Stimulated activated CD4-positive, alpha-beta T cell treated with anti-CD3 and anti-CD28 coated beads, Interleukin-4, amount 100 ng/mL, for 4 hours (primary cell): ENCODE data around the gene TFE3.

ENCODE experiments used
- DNase-seq, 2 experiments: peaks; one replicate each; pipeline ENCODE4 v3.0.0-alpha.2; 2020

The TFE3 gene, protein sequence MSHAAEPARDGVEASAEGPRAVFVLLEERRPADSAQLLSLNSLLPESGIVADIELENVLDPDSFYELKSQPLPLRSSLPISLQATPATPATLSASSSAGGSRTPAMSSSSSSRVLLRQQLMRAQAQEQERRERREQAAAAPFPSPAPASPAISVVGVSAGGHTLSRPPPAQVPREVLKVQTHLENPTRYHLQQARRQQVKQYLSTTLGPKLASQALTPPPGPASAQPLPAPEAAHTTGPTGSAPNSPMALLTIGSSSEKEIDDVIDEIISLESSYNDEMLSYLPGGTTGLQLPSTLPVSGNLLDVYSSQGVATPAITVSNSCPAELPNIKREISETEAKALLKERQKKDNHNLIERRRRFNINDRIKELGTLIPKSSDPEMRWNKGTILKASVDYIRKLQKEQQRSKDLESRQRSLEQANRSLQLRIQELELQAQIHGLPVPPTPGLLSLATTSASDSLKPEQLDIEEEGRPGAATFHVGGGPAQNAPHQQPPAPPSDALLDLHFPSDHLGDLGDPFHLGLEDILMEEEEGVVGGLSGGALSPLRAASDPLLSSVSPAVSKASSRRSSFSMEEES

DNA sequence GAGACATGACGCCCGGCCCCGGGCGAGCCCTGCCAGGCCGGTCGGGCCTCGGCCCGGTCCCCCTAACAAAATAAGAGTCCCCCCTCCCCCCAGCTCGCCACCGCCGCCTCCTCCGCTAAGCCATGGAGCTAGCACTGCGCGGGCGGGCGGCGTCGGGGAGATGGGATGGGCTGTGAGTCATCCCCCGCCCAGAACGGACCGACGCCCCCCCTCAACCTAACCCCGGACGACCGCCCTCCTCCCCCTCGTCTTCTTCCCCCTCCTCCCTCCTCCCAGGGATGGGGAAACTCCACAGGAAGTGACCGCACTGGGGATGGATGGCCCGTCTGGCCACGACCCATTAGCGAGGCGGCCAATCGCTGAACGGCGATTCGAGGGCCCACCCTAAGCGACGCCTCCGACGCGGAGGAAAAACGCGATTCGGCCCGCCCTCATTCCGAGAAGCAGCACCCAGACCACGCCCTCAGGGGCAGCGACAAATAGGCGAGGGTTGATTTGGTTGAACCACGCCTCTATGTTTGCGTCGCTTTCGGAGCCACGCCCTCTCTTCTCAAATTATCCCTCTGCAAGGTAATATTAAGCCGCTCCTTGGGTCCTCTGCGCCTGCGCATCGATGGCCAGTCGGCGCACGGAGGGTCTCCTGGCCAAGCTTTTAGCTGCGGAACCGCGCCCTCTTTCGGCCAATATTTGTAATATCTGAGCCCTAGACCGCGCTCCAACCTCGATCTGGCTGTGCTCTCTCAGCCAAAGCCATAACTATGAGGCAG is at the start of gene TFE3:
TFE3 (minus strand) TSS at position 138 of the 767 bp plus-strand sequence; CDS start at position 7, 131 bp downstream.
- DNase-seq = peak; percentile 87 to 97

DNA sequence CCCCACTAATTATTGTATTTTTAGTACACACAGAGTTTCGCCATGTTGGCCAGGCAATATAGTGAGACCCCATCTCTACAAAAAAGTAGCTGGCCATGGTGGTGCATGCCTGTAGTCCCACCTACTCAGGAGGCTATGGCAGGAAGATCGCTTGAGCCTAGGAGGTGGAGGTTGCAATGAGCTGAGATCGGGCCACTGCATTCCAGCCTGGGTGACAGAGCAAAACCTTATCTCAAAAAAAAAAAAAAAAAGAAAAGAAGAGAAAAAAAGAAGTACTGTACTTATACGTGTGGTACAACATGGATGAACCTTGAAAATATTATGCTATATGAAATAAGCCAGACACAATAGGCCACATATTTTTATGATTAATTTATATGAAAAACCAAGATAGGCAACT is 46.4 kb upstream of the TFE3 start:
- no peak for DNase-seq

DNA sequence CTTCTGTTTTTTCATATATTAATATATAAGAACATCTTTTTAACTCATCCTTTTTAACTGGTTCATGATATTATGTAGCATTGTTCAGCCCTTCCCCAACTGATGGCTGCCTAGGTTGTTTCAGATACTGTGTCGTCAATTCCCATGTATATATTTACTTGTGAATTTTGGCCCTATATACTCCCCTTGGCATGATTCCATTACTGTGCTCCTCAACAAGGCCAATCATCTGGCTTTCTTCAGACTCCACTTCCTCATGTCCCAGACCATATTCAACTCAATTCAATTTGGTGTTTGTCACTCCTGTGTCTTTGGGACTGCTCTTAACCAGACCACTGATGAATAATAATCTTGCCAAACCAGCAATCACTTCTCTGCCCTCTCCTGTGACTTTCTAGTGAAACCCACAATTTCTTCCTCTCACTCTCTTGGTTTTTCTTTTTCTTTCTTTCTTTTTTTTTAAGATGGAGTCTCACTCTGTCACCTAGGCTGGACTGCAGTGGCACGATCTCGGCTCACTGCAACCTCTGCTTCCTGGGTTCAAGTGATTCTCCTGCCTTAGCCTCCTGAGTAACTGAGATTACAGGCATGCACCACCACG is 39.2 kb upstream of the TFE3 start:
- no peak for DNase-seq

DNA sequence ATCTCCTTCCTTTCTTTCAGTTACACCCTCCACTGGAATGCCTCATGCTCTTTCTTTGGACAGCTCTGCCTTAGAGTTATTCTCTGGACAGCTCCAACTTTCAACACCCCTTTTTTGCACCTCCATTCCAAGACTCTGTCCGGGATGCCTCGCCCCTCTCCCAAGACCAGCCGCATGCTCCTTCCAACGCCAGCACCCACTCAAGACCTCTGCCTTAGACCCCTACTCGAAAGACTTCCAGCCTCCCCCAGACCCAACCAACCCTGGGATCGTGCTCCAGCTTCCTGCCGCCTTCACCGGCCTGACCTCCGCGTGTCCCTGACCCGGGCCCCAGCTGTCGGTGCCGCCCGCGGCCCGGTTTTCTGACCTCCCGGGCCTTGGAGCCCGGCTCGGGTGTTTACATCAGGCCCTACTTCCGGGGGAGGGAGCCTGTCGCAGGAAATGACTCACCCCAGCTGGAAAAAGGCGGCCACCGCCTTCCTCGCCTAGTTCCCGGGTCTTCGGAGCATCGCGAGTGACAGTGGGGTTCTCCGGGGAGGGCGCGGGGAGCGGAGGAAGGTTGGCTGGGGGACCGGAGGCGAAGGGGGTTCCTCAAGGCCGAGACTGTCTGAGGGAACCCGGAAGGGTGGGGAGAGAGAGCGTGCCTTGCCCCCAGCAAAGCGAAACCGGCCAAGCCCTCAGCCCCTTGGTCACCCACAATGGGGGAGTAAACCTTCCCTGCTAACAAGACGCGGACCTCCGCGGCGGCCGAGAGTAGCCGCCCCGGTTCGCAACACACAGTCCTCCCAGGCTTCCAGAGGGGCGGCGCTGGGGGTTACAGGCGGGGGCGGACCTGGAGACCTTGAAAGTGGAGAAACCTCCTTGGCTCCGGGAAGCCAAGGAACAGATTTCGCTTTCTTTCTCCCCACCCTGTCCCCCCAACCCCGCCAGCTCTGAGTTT is 36.6 kb upstream of the TFE3 start, which contains the start of gene WDR45:
WDR45 (minus strand) TSS at position 399 of the 940 bp plus-strand sequence. CDS start 1,792 bp downstream, outside the sequence.
- peak; percentile 51 to 70 for DNase-seq

DNA sequence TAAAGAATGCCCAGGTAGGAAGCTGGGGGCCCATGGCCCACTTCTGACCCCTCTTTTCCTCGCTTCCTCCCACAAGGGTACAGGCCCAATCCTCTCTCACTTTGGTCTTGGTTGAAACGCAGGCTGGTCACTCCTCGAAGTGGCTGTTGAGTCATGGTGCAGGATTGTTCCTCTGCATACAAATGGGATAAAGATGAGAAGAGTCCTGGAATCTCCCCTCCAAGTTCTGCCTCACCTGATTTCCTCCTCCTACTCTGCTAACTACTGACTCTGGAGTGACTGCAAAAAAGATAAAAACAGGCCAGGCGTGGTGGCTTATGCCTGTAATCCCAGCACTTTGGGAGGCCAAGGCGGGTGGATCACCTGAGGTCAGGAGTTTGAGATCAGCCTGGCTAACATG is 34.8 kb upstream of the TFE3 start:
- DNase-seq = no peak

DNA sequence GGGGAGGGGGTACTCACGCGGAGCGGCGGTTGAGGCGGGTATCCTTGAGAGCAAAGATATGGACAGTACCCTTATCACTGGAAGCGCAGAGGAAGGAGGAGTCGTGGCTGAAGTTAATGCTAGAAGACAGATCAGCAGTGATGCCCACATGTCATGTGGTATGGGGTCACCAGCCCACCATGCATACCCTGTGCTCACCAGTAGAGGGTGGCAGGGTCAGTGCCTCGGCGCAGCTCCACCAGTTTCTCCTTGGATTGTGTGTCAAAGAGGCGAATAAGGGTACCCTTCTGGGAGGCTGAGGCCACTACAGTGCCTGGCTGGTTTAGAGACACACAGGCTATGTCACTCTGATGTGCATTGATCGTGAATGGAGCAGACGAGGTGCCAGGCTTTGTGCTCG is 32.2 kb upstream of the TFE3 start:
- DNase-seq = no peak

DNA sequence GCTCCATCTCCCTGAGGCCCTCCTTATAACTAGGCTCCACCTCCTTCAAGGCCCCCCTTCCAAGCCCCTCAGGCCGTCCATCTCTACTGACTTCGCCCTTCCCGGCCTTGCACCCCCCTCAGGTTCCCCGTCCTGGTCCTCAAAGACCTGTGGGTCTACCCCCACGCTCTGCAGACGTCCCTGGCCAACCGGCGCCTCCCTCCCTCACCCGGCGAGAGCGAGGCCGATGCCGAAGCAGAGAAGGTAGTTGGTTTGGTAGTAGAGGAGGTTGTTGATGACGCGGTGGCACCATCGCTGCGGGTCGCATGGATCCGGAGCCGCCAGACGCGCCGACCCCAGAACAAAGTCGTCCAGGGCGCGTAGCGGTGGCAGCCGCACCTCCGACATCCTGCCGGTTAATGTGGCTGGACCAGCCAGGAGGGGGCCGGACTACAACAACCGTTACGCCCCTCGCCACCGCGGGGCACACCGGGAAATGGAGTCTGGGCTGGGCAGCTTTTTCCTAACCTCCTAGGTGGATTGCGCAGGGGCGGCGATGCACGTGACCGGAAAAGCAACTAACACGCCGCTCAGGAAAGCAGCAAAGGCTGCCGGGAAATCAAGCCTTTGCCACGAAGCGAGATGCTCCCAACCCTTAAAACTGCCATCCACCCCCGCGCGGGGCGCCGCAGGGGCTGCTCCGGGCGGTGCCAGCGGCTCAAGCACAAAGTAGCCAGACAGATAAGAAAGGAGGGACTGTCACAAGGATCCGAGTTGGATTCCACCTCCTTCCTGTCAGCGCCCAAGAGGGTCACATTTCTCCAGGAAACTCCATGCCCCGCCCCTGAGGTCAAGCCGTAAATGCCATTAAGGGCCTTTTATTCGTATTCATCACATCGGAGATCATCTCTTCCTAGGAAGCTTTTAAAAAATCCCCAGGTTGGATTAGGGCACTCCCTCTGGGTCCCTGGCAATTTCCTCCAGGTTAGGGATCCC is 30.7 kb upstream of the TFE3 start, which contains the start of gene PRAF2:
PRAF2 (minus strand) TSS at position 402 of the 975 bp plus-strand sequence; CDS start at position 387, 15 bp downstream.
- DNase-seq = peak; percentile 78 to 90

DNA sequence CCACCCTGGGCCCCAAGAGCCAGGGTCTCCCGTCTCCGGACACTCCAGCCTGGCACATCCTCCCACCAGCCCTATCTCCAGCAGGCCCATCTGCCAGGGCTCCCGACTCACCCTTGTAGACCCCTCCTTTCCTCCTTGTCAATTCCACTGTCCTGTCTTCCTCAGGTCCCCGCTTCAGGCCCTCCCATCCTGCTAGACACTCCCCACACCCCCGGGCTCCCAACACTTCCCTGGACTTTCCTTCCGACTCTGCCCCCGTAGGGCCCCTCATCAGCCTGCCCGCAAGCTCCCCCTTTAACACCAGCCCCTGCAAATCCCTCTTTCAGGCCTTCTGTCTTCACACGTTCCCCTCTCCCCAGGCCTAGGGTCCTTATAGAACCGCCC is 29.5 kb upstream of the TFE3 start:
- DNase-seq = no peak

DNA sequence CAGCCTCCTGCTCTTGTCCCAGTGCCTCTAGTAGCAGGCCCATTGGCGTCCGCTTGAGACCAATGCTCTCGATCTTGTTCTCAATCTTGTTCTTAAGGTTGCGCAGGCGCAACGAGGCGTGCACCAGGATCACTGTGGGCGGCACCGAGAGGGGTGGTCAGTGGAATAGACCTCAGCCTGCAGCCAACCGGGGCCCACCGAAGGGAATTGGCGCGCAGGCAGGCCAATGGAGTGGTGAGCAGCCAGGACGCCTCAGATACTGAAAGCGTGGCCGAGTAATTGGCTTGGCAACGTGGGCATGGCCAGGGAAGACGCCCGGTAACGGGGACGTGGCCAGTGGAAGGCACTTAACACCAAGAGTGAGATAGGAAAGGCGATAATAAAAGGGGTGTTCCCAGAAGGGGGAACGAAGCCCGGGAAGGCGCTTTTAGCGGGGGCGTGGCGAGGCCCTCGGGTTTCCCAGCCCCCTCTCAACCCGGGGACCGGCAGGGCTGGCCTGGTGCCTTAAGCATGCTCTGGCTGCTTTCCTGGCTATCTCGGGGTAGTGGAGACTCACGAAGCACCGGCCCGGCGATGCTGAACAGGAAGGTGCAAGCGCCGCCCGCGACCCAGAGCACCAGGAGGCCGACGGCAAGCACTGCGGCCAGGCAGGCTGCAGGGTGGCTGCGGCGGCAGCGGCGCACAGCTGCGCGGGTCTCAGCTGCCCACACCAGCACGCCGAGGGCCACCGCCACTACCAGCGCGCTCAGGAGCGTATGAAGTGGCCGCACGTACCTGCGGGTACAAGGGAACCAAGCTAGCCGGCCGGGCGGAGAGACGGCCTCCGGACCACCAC is 28.9 kb upstream of the TFE3 start:
- no peak for DNase-seq

DNA sequence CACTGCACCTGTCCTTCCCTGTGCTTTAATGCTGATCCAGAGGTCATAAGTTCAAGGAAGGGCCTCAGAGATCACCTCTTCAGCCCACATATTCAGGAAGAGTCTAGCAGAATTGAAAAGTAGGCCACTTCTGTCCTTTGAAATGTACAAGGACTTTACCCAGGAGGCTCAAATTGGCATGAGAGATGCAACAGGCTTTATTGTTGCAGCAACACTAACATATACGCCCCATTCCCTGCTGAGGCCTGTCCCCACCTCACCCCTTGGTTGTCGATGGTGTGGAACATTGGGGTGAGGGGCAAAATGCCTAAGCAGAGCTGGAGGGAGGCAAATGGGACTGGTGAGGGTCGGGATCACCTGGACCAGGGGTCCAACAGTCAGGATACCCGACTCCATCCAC is 27.8 kb upstream of the TFE3 start:
- DNase-seq = no peak

DNA sequence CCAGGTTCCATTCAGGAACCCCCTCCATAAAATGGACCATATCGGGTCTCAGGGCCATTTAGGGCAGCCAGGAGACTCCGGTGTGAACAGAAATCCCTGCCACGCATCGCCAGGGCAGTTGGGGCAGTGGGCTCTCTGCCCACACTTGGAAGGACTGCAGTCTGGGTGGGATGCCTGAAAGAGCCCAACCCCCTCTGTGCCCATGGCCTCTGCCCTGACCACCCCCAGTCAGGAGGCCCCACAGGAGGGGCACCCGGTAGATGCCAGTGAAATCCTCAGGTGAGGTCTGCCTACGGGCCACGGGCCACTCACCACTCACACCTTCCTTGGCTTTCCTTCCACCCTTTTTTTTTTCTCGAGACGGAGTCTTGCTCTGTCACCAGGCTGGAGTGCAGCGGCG is 25.9 kb upstream of the TFE3 start:
- no peak for DNase-seq

DNA sequence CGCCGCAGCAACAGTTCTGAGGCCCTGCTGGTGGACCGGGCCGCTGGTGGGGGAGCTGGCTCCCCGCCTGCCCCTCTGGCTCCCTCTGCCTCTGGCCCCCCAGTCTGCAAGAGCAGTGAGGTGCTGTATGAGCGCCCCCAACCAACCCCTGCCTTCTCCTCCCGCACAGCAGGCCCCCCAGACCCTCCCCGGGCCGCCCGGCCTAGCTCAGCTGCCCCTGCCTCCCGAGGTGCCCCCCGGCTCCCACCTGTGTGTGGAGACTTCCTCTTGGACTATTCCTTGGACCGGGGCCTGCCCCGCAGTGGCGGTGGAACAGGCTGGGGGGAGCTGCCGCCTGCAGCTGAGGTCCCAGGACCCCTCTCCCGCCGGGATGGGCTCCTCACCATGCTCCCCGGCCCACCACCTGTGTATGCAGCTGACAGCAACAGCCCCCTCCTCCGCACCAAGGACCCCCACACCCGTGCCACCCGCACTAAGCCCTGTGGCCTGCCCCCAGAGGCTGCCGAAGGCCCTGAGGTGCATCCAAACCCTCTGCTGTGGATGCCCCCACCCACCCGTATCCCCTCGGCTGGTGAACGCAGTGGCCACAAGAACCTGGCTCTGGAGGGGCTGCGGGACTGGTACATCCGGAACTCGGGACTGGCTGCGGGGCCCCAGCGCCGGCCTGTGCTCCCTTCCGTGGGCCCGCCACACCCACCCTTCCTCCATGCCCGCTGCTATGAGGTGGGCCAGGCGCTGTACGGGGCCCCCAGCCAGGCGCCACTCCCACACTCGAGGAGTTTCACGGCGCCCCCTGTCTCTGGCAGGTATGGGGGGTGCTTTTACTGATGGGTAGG is 24.3 kb upstream of the TFE3 start:
- DNase-seq = no peak

DNA sequence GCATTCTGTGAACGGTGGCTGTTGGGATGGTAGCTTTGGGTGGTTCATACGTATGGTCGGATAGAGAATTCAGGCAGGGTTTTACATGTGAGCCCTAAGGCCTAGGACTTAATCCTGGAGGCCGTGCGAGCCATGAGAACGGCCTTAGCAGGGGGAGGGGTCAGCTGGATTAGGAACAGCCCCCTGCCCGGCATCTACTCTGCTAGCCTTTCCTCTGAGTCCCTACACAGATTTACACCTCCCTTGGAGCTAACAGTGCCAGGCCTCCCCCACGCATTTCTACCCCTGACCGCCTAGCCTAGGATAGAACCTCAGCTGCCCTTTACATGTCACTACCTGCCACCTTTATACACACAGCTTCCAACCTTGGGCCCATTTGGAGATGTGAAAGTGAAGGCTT is 23.5 kb upstream of the TFE3 start:
- DNase-seq = no peak

DNA sequence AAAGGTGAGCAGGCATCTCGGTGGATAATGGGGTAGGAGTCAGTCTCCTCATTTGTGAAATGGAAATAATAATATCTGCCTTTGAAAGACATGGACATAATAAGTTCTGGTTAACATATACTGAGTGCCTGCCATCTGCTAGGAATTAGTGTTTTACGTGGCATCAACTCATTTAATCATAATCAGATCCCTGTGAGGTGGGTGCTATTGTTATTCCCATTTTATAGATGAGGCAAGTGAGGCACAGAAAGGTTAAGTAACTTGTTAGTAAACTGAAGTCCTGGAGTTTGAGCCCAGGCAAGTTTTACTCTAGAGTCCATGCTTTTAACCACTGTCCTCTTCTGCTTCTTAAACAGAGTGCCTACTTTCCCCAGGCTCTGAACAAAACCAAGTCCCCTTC is 23.1 kb upstream of the TFE3 start:
- DNase-seq = no peak

DNA sequence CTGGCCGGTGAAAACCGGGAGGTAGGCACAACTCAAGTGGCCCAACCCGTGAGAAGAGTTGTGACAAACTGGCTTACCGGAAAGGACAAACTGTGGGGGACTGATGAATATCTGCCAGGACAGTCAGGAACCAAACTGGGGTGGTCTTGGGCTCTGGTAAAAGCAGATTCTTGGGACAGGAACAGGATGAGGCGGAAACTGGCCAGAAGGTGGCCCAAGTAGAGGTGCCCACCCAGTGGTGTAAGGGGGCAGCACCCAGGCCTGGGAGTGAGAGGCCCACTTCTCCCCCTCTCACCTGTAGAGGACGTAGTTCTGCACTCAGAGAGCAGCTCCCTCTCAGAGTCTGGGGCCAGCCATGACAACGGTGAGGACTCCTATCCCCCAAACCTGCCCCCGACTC is 21.6 kb upstream of the TFE3 start:
- no peak for DNase-seq

DNA sequence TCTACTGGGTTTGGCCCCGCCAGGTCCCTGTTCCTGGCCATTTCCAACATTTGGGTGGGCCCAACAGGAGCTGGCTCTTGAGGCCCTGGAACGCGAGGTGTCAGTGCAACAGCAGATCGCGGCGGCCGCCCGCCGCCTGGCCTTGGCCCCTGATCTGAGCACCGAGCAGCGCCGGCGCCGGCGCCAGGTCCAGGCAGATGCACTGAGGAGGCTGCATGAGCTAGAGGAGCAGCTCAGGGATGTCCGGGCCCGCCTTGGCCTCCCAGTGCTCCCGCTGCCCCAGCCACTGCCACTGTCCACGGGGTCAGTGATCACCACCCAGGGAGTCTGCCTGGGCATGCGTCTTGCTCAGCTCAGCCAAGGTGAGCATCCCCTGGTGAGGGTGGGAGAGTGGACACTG is 21.1 kb upstream of the TFE3 start:
- no peak for DNase-seq

DNA sequence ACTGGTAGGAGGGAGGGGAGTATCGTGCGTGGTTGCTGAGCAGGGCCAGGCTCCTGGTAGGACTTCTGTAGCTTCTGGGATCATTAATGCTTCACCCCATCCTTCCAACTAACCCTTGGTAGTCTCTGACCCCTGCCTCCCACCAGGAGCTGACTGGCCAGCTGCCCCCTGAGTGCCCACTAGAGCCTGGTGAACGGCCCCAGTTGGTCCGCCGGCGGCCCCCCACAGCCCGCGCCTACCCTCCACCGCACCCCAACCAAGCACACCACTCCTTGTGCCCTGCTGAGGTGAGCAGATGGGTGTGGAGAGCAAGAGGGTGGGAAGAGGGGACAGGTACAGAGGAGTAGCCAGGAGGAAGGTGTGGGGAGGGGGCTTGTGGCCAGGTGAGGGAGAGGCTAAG is 20.6 kb upstream of the TFE3 start:
- DNase-seq = no peak

DNA sequence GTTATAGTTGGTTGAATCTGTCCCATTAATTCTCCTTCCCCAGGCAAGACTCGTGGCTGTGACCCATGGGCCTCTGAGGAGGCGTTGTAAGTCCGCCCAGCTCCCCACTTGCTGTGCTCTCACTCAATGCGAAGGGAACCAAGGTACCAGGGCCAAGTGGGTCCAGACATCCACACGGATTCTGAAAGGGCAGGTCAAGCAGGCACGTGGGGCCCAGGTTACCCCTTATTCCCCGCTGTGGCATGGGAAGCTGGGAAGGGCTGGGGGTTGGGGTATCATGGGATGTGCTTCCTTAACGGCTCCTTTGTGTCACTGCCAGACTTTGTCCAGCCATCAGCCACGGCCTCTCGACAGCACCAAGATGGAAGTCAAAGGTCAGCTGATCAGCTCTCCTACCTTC is 18.8 kb upstream of the TFE3 start:
- DNase-seq = no peak

DNA sequence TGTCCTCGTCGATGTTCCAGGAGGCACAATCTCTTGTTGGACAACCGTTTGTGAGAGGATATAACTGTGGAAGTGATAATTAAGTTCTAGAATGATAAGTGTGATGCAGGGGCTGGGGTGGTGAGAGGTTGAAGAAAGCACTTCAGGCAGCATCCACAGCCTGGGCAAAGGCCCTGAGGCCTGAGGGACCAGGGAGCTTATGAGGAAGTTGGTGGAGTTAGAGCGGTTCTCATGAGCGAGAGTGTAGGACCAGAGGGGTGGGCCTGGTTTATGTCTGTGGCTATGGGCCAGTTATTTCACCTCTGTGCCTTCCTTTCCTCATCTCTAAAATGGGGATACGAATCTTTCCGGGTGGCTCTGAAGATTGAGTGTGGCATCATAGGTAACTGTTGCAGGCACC is 18.3 kb upstream of the TFE3 start:
- no peak for DNase-seq
